HG03442 (cell line): ENCODE results near the gene IGSF3.

ENCODE experiments used
- ATAC-seq: cut with Tn5 transposase; IDR thresholded peaks from one replicate; pipeline ENCODE4 v1.9.1; 2021; ENCODE audit warnings: mild to moderate bottlenecking, moderate library complexity; ENCODE audit not compliant: unreplicated experiment

Gene IGSF3

DNA sequence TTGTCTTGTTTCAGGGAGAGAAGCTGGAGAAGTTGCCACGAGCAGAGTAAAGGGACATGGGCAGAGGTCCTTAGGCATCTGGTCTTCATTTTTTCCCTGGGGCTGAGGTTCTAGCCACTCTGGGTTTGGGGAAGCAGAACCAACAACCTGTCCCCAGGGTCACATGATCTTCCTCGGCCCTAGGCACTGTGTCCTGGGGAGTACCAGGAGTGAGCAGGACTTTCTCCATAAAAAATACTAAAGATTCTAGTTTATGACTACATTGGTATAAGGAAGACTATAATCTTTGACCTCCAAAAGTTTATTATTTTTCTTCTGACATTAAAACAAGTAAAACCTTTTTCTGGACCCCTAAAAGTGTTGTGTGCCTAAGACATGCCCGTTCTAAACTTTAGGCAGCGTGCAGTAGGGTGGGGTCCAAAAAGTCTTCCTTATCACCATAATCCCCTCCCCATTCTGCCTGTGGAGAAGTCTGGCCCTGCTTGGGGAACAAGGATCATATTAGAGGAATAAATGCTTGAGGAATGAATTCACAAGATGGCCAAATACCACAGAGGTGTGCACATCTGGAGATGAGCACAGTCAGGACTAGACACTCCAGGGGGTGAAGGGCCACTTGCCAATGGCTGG is 19.3 kb upstream of the IGSF3 start:
- no peak for ATAC-seq

DNA sequence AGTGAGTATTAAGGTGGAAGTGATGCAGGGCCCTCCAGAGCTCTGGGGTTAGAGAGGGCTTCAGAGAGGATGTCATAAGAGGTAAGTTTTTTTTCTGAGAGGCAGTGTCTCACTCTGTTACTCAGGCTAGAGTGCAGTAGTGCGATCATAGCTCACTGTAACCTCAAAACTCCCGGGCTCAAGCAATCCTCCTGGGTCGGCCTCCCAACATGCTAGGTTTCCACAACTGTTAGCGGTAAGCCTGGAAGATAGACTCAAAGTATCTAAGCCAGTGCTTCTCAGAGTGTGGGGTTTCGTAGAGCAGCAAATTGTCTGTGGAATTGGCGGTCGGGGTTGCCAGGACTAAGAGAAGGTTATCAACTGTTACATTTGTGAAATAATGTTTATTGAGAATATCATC is 18.6 kb upstream of the IGSF3 start:
- no peak for ATAC-seq

DNA sequence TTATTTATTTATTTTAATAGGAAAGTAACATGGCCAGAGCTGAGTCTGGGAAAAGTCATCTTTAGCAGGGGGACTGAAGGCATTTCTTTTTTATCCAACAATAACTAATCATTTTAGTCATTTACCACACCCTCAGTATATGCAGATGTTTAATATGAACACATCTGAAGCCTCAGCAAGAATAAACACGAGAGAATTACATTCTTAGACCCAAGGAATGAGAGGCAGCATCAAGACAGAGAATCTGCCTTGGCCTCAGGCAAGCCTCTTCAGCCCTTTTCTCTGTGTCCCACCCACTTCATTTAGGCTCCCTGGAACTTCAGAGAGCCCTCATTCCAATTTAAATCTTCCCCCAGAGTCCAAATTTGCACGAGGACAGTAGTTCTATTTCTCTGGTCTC is 17.0 kb upstream of the IGSF3 start:
- no peak for ATAC-seq

DNA sequence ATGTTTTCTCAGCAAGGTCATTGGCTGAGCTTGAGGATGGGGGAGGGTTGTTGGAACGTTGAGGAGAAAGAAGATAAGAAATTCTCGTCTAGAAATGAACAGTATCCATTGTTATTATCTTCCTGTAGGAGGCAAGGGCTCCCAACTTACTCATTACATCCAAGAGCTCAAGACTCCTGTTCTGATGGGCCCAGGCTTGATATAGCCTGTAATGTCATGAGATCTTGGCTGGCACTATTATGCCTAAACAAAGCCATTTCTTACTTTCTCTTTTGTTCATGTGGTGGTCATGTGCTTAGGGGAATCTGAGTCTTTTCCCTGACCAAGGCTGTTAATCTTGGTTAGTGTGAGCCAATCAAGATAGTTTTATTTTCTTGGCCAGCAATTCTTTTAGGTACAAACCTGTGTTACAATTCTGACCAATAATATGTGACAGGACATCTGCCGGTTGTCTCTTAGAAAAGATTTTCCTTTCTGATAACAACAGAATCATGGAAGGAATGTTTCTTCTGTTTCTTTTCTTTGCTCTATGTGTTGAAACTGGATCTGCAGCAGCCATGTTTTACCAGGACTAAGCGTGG is 15.2 kb upstream of the IGSF3 start:
- no peak for ATAC-seq

DNA sequence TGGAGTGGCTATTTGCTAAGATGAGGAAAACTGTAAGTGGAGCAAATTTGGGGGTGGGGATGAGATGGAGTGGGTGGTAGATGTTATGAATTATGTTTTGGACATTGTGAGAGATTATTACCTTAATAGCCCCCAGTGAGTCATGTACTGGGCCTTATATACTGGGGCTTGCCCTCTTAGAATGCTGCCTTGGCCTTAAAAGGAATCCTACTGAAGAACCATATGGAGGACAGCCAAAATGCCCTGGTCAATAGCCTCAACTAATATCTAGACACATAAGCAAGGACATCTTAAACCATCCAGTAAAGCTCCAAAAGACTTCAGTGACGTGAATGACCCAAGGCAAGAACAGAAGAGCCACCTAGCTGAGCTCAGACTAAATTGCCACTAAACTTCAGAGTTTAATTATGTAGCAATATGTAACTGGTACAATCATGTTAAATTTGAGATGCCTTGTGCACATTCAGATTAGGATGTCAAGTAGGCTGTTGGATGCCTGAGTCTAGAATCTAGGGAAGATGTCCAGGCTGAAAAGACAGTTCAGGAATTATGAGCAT is 13.9 kb upstream of the IGSF3 start:
- no peak for ATAC-seq

DNA sequence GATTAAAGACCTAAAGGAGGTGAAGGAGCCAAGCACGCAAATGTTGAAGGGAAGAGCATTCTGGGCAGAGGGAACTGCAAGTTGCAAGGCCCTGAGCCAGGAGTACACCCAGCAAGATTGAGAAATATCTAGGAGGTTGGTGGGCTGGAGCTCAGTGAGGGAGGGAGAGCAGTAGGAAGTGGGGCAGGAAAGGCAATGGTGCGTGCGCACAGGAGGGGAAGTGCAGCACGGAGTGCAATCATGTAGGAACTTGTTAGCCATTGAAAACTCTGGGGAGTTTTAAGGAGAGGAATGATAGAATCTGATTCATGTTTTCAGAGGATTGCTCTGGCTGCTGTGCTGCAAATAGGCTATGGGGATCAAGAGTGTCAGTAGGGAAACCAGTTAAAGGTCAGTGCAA is 13.2 kb upstream of the IGSF3 start:
- ATAC-seq = no peak

DNA sequence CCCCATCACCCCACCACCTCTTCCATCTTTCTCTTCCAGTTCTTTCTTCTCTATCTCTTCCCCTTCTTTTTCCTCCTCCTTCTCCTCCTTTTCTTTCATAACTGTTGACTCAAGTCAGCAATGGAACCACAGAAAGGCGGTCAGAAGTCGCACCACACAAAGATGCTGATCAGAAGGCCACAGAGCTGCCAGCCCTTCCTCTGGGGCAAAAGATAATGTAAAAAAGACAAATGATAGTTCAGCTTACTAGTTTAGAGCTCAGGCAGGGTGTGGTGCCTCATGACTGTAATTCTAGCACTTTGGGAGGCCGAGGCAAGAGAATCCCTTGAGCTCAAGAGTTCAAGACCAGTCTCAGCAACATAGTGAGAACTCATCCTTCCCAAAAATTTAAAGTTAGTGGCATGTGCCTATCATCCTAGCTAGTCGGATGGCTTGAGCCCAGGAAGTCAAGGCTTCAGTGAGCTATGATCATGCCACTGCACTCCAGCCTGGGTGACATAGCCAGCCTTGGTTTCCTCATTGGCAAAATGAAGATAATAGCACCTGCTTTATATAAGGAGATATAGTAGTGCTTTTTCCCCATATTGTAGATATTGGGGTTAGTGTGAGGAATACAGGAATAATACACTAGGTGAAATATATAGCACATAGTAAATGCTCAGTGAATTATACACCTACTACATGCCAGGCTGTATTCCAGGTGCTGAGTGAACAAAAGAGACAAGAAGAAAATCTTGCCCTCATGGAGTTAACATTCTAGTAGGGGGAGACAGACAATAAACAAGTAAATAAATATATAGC is 12.5 kb upstream of the IGSF3 start:
- no peak for ATAC-seq

DNA sequence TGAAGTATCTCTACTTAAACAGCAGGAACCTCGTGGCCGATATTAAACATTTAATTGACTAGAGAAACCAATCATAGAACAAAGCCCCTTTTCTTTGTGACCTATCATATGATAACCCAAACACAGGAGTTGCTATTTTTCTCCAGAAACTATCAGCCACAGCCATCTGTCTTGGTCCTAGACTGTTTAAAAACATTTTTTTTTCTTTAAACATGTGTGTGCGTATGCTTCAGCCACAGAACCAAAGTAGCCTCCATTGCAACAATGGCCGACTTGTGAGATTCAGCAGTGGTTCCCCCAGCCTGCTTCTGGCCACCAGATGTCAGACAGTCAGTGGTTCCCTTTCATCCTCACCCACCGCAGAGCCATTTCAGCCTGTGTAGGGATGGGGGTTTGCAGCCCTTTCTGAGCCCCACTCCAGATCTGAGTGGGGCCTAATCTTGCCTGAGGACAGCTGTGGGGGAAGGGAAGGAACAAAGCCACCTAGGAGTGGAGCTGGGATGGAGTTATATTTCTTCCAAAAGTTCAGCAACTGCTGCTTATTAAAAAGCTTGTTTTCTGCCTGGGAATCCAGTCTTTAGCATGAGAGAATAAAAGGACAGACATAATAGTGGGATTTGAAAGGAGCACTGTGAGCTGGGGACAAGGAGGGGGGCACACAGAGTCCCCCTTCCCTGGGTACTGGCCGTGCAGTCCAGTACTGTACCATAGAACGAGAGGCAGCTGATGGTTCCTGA is 11.7 kb upstream of the IGSF3 start:
- ATAC-seq = no peak

DNA sequence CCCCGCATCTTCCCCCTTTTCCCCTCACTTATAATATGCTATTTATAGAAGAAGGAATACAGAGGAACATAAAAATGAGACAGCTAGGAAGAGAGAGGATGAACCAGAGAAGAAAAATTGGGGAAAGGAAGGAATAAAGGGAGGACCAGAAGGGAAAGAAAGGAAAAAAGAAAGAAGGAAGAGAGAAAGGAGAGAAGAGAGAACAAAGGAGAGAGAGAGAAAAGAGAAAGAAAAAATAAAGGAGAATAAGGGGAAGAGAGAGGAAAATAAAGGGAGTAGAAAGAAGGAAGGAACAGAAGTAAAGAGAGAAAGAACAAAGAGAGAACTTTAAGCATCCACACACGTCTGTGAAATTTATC is 11.2 kb upstream of the IGSF3 start:
- no peak for ATAC-seq

DNA sequence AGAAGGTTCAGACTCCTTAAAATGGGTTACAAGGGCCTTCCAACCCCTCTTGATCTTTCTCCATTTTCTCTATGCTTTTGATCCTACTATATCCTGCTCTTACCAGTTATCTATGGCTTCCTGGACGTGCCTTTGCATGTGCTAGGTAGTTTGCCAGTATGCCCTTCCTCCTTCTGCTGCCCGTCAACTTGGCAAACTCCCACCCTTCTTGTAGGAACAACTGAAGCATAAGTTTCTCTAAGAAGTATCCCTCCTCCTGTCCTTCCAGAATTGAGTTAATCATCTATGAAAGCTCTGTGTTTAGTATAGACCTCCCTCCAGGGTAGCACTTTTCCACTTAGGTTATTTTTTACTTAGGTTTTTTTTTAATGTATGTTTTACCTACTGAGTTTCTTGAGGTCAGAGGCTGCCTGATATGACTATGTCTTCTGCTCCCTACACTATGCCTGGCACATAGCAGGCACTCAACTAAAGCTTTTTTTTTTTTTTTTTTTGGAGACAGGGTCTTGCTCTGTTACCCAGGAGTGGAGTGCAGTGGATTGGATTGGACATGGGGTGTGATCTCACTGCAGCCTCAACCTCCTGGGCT is 10.0 kb upstream of the IGSF3 start:
- ATAC-seq = no peak

DNA sequence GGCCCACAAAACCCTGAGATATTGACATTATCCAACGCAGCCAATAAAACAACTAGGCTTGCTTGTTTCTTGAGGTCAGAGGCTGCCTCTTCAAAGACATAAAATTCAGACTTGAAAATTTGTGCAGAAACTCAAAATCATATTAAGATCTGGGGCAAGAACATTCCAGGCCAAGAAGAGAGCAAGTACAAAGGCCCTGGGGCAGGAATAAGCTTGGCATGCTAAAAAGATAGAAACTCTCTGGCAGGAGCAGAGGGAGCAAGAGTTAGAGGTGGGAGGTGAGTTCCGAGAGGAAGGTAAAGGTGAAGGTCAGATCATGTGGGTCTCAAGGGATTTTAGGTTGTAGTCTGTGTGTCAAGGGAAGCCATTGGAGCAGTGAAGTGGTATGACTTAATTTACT is 8.8 kb upstream of the IGSF3 start:
- ATAC-seq = no peak

DNA sequence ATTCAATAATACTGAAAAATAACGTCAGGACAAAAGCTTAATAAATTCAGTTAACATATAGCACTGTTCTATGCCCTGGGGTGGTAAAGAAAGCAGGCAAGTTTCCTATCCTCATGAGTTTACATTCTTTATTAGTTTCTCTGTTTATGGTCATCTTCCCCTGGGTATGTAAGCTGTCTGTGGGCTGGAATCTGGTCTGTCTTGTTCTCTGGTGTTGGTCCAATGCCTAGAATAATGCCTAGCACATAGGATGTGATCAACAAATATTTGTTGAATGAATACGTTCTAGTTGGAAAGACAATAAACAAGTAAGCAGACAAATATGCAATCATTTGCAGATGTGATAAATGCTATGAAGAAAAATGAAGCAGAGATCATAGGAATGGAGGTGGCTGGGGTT is 7.2 kb upstream of the IGSF3 start:
- no peak for ATAC-seq

DNA sequence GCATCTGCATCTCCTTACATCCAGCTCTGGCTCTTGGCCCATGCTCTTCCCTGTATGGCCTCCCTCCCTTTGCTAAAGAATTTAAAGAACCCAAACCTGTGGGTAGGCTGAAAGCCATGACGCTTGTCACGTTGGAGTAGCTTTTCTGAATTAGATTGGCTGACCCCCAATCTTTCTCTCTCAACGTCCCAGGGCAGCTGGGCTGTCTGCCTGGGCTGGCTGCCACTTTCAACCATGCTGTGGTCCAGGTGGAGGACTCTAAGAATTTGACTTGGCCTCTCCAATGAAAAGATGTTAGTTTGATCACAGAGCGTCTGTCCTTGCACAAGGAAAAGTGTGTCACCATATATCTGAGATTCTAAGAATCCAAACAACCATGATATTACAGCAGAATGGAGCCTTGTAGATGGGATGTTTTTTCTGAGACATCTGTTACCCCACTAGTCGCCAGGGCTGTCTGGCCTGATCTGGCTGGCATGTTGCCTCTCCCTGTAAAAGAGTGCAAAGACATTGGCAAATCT is 6.5 kb upstream of the IGSF3 start:
- no peak for ATAC-seq

DNA sequence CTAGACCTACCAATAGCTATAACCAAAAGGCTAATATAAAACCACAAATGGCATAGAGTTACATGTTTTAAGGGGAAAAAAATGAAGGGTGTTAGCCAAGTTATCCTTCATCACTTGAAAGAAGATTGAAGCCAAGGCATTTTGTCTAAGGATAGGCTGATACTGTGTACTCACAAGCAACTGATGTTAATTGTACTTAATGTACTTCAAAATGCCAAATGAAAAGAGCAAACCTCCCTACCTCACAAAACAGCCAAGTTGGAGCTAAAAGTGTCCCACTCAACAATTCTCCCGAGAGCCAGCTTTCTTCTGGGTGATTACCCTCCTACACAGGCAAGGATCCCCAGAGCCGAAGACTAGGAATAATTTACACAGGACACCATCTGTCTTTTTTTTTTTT is 4.4 kb upstream of the IGSF3 start:
- ATAC-seq = no peak

DNA sequence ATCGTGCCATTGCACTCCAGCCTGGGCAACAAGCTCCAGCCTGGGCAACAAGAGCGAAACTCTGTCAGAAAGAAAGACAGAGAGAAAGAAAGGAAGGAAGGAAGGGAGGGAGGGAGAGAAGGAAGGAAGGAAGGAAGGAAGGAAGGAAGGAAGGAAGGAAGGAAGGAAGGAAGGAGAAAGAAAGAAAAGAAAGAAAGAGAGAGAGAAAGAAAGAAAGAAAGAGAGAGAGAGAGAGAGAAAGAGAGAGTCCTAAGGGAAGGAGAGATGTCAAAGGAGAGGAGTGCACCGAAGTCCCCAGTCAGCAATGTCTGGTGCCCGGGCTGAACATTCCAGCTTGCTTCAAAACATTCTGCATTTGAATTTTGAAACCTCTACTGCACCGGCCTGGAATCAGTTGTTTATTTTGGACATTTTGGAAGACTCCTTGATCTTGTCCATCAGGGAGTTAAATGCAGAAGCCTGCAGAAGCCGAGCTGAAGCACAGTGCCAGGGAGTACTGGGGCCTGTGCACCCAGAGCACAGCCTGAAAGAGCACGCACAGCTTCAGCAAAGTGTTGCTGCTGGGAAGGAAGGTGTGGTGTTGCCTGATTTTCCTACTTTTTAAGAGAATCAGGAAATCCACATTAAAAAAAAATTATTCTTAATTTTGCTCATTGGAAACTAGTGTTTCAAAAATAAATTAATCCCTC is 3.7 kb upstream of the IGSF3 start:
- ATAC-seq = no peak

DNA sequence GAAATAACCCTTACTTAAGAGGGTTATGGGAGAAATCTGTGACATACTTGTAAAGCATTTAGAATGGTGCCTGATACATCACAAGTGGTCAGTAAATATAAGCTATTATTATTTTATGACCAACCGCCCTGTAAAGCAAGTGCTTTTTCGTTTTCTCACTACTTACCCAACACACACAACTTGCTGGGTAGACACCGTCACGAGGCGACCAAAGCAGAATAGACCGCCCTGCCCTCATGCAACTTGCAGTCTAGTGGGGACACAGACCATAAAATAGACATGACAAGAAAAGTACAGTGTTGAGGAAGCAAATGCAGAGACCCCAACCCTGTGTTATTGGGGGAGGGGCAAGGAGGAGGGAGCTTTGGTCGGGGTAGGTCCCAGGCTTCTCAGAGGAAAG is 744 bp upstream of the IGSF3 start:
- ATAC-seq = no peak

DNA sequence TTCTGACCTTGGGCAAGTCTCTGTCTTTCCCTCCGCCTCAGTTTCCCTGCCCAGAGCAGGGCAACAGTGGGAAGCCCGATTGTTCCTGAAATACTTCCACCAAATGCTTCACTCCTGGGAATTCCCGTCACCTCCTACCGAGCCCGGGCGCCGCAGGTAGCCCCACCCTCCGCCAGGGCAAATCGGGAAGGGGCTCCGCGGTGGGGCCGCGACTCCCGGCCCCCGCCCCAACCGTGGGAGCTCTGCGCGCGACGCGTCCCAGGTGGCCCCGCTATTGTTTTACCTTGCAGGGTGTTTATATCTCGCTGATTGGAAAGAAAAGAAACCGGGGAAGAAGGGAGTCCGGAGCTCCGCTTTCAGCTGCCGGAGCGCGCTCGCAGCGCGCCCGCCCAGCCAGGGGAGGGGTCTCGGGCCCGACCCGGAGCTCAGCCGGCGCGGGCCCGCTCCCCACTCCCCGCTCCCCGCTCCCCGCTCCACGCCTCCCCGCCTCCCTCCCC is 407 bp downstream of the IGSF3 start:
- ATAC-seq = no peak

DNA sequence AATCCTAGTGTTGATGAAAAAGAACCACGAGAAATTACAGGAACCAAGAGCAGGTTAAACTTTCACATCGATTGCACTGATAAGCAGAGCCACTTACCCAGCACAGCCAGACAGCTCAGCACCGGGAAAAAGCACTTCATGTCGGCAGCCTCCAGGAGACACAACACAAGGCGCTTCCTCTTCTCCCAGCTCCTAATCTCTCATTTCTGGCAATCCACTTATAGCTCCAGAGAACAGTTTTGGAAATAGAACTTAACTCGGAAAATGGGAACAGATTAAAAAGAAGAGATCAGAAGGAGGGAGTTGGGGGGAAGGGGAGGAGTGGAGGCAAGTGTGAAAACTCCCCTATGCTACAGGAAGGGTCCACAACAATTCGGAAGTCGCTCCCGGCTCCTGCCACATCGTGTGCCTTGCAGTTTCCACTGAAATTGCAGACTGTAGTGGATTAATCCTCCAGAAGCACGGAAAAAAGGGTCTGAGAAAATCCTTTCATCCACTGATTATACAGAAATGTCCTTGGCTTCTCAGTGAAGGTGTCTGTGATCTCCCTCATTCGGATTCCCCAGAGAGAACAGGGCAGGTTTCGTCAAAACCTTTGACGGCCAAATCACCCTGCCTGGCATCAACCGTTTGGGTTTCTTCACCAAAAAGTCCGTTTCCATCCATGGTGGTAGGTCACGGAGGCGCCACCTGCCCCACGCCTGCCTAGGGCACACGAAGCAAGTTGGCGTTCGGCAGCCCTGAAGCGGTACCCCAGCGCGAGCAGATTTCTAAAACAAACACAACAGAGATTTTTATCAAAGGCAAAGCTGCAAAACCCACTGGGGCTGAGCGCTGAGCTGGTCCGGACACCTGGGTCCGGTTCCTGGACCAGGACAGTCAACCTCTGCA is 1.1 kb downstream of the IGSF3 start:
- ATAC-seq = no peak

DNA sequence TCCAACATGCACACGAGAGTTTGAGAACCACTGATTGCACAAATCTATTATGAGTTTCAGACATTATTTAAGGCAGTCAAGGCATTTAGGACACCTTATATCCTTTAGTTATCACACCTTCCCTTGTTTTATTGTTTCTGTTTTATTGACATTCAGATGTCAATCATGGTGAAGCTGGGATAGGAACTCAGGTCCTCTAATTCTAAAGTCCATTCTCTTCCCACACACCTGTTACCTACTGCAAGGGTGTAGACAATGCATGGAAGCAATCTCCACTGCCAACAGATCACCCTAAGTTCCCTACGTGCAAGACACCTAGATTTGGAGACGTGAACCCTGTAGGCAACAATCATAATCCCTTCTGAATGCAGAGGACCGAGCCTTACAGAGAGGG is 2.6 kb downstream of the IGSF3 start:
- no peak for ATAC-seq
